AML-193 (cell line): ENCODE results near the gene ALDOA.

Experiments
- DNase-seq, 2 experiments: peaks; one replicate each; lab custom pipeline; 2025; lab: John Stamatoyannopoulos, UW

Gene ALDOA

DNA sequence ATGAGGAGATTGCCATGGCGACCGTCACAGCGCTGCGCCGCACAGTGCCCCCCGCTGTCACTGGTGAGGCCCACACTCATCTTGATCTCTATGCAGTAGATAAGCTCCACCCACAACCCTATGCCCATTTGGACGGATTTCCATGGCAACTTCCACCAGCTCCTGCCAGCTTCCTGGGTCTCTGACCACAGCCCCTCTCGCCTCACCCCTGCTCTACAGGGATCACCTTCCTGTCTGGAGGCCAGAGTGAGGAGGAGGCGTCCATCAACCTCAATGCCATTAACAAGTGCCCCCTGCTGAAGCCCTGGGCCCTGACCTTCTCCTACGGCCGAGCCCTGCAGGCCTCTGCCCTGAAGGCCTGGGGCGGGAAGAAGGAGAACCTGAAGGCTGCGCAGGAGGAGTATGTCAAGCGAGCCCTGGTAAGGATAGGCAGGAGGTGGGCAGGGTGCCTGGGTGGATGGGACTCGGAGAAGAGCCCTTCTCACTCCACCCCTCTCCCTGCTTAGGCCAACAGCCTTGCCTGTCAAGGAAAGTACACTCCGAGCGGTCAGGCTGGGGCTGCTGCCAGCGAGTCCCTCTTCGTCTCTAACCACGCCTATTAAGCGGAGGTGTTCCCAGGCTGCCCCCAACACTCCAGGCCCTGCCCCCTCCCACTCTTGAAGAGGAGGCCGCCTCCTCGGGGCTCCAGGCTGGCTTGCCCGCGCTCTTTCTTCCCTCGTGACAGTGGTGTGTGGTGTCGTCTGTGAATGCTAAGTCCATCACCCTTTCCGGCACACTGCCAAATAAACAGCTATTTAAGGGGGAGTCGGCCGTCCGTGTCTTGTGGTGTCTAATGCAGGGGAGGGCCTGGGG, 4.3 kb downstream of the ALDOA start:
- no peak for DNase-seq

DNA sequence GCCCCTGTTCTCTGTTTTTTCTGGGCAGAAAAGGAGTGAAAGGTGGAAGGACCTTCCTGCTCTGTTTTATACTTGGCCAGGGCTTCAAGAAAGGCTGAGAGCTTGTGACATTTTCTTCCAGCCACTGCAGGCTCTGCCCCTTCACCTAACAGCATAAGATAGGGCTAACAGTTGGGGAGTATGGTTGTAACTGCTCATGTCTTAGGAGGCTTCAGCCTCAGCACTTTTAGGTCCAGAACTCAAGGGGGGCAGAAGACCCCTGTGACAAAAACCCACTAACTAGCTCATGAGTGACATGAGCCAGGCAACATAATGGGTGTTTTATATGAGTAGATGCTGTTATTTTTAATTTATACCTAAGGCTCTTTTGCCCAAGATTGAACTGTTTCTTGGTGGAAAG, 4.9 kb downstream of the ALDOA start:
- no peak for DNase-seq

DNA sequence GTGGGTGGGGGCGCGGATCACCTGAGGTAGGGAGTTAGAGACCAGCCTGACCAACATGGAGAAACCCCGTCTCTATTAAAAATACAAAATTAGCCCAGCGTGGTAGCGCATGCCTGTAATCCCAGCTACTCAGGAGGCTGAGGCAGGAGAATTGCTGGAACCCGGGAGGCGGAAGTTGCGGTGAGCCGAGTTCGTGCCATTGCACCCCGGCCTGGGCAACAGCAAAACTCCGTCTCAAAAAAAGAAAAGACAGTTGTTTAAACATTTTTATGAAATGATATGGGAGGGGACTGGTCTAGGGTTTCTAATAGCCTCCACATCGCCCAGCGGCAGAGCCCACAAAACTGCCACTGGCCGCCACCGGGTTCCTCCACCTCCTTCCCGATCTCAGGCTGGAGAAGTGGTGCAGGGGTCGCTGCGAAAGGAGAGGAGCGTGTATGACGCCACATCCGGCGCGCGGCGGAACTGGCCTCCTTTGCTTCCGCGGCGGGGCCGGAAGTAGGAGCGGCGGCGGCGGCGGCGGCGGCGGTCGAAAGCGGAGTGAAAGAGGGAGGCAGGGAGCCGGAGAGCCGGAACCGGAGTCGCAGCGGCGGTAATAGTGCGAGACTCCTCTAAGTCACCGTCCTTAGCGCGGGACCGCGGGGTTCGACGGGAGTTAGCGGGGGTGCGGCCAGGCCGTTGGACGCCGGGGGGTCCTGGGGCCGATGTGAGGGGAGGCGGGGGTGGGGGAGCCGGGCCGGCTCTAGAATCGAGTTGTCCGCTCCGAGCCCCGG, 10.1 kb downstream of the ALDOA start, which contains the start of gene PPP4C:
Gene PPP4C, plus strand, starts transcription at position 492 of the 773 bp plus-strand sequence. CDS start 384 bp downstream, outside the sequence.
- peak; percentile 71 to 74 for DNase-seq

DNA sequence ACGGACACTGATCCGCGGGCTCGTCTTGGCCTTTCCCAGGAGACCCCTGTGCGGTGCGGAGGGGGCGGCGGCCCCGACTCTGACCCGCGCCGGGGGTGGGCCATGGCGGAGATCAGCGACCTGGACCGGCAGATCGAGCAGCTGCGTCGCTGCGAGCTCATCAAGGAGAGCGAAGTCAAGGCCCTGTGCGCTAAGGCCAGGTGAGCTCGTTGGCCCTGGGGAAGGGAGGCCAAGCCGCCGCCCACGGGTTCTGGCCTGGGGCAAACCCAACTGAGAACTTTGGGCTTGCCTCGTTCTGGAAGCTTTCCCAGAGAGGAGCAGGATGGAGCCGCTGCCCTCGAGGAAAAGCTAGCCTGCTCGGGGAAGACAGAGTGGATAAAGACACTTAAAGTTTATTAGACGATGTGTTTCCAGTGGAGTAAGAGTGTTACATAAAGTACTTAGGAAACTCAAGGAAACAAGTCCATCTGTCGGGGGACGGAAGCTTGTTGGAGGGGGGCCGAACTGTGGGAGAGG, 10.8 kb downstream of the ALDOA start:
- no peak for DNase-seq

DNA sequence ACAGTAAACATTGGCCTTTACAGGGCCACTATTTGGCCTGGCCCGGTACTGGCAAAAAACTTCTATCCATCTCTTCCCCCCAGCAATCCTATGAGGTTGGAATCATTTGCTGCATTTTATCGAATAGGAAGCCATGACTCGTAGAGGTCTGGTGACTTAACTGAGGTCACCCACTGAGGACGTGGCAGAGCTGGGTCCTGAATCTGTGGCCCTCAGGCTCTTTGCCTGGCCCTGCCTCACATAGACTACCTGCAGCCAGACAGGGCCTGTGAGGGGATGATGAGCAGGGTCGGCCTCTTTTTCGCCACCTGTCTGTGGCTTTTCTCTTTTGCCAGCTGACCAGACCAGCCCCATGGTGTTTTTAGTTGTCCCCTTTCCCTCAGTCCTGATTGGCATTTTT, 12.1 kb downstream of the ALDOA start:
- no peak for DNase-seq

DNA sequence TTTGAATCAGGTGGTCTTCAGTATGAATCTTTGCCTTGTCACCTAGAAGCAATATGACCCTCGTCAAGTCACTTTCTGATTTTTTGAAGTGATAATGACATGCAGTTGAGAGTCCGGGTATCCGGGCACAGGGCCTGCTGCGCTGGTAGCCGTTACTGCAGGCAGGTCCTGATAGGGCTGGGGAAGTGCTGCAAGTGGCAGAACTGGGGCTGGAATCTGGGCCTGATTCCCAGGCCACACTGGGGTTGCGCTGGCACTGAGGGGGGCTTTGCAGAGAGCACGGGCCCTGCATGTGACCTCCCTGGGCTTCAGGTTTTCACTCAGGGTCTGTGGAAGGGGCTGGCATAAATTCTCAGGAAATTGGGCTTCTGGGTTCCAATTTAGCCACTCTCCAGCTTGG, 13.2 kb downstream of the ALDOA start:
- DNase-seq = no peak

DNA sequence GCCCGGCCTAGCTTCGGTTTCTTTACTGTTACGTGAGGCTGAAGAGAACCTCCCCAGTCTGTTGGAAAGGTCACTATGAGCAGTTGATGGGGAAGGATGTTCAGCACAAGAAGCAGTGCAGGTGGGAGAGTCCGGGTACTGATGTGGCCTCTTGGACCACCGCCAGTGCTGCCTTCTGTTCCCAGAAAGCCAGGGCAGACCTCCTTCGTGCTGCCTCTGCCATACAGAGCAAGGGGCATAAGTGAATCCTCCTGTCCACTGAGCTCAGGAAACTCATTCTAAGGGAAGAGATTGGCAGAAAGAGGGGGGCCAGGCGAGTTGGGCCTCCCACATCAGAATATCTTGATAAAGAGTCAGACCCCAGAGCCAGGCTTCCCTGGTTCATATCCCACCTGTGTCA, 13.9 kb downstream of the ALDOA start:
- no peak for DNase-seq

DNA sequence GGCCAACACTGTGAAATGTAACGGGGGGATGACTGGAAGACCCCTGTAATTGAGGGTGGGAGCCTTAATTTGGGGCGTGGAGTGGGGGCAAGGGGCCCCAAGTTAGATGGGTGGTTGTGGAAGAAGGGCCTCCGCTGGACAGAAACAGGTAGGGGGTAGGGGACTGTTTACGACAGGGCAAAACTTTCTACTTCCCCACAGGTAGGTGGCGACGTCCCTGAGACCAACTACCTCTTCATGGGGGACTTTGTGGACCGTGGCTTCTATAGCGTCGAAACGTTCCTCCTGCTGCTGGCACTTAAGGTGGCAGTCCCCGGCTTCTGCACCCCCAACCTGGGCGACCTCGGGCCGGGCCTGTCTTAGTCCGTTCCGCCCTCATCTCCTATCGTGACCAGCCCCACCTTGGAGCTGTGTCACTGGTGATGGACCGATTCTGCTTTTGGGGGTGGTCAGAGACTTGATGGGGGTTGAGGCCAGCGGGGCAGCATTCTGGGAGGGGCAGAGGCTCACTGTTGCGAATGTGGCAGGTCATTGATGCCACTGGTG, 17.1 kb downstream of the ALDOA start:
- no peak for DNase-seq

DNA sequence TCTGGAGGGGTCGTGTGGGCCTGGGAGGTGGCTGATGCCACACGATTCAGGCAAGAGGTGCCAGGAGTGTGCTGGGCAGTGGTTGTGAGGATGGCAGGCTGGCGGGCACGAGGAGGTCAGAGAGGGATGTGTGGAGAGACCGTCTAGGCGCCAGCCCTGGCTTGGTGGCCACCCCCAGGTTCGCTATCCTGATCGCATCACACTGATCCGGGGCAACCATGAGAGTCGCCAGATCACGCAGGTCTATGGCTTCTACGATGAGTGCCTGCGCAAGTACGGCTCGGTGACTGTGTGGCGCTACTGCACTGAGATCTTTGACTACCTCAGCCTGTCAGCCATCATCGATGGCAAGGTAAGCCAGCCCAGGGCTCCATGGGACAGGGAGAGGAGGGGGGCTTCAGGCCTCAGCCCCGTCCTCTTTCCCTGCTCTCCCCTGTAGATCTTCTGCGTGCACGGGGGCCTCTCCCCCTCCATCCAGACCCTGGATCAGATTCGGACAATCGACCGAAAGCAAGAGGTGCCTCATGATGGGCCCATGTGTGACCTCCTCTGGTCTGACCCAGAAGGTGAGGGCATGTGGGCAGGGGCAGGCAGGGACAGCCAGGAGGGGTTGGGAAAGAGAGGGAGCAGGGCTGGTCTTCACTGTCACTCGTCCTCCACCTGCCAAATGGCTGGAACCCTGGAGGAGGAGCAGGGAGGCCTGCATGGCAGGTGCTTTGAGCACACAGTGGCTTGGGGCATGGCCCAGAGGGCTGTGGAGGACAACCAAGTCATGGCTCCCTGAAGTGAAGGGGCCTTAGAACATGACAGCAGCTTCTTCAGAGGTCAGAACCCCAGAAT, 17.9 kb downstream of the ALDOA start:
- DNase-seq = no peak

DNA sequence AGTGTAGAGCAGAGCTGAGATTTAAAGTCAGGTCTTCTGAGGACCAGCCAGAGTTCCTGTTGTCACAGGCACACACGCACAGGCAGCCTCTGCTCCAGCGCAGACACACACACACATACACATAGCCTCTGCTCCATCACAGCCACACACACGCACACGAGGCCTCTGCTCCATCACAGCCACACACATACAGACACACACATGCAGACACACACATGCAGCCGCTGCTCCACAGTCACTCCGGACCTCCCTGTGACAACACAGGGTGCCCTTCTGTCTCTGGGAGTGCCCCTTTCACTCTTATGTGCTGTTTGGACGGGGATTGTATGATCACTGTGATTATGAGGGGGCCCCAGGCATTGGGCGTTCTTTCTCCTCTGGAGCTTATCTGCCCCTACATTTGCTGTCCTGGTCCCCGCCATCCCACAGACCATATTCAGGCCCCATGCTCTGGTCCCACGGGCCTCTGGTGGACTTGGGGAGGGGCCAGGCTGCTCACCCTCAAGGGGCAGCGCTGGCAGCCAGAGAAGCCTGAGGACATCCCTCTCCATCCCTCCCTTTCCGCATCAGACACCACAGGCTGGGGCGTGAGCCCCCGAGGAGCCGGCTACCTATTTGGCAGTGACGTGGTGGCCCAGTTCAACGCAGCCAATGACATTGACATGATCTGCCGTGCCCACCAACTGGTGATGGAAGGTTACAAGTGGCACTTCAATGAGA, 18.7 kb downstream of the ALDOA start:
- no peak for DNase-seq

DNA sequence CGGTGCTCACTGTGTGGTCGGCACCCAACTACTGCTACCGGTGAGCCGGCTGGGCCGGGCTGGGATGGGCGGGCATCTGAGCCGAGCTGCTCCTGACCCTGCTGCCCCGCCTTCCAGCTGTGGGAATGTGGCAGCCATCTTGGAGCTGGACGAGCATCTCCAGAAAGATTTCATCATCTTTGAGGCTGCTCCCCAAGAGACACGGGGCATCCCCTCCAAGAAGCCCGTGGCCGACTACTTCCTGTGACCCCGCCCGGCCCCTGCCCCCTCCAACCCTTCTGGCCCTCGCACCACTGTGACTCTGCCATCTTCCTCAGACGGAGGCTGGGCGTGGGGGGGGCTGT, 19.2 kb downstream of the ALDOA start:
- DNase-seq = no peak

DNA sequence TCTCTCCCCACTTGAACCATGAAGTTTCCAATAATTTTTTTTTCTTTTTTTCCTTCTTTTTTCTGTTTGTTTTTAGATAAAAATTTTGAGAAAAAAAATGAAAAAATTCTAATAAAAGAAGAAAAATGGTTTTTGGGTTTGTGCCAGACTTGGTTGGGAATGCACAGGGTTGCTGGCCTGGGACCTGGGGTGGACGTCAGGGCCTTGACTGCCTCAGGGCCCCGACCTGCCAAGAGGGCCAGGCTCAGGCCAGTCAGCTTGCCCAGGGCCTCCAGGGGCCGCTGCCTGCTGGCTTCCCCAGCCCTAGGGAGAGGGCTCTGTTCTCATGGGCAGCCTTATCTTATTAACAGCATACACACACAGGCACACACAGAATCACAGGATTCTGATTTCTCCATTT, 19.7 kb downstream of the ALDOA start:
- DNase-seq = no peak

DNA sequence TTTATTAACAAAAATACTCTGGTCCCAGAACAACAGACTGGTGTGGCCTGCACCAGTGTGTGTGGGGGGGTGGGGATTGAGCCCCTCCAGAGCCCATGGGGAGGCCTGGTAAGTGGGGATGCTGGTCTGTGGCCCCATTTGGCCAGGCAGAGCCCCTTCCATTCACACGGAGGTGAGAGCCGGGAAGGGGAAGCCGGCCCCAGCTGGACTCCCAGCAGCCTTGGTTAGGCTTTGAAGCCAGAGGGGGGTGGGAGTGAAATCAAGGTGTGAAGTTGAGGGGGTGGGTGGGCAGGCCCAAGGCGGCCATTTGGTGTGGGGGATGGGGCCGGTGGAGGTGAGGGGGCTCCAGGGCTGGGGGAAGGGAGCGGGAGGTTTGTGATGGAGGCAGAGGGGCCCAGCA, 20.3 kb downstream of the ALDOA start:
- no peak for DNase-seq

DNA sequence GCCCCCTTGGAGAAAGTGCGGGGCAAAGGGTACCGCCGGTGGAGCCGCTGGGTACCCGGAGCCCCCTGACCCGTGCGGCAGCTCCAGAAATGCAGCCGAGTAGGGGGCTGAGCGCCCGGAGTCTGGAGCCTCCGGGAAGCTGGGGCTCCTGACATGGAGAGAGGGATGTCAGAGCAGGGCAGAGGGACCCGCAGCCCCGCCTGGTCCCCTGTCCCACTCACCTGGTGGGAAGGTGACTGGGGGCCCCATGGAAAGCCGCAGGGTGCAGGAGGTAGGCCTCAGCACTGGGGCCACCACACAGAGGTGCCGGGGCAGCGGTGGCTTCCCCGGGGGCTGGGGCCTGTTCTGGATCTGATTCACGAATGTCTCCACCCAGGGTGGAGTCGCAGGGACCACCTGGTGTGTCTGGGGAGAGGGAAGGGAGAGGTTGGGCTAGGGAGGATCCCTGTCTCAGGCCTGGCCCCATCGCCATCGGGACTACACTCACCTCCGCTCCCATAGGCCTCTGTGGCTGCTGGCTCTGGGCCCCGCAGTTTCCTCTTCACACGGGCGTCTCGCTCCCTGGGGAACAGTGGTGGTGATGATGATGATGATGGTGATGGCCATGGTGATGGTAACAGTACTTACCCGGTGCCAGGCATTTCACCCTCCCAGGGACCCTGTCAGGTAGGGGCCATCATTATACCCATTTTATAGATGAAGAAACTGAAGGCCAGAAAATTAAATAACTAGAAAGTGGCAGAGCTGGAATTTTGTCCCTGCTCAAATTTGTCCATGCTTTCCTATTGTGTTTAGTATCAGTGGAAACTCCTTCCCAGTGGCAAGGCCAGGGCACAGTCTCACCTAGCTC, 21.0 kb downstream of the ALDOA start:
- no peak for DNase-seq

DNA sequence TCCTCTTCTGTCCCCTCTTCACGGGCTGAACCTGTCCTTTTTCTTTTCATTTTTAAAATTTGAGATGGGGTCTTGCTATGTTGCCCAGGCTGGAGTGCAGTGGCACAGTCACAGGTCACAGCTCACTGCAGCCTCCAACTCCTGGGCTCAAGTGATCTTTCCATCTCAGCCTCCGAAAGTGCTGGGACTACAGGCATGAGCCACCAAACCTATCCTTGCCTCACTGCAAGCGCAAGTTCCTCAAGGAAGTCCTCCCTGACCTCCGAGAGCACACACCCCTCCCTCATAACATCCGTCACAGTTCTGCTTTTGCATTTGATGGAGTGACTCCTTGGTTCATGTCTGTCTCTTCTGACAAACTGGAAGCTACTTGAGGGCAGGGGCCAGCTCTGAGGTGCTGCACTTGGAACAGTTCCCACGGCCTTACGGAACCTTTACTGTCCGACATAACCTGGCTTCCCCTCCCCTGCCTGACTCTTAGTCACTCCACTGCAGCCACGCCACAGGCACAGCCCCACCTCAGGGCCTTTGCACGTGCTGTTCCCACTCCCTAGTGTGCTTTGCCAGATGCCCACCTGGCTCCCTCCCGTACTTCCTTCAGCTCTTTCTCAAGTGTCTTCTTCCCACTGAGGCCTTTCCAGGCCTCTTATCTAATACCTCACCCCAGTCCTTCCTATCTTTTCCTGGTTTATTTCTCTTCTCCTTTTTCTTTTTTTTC, 21.8 kb downstream of the ALDOA start:
- no peak for DNase-seq

DNA sequence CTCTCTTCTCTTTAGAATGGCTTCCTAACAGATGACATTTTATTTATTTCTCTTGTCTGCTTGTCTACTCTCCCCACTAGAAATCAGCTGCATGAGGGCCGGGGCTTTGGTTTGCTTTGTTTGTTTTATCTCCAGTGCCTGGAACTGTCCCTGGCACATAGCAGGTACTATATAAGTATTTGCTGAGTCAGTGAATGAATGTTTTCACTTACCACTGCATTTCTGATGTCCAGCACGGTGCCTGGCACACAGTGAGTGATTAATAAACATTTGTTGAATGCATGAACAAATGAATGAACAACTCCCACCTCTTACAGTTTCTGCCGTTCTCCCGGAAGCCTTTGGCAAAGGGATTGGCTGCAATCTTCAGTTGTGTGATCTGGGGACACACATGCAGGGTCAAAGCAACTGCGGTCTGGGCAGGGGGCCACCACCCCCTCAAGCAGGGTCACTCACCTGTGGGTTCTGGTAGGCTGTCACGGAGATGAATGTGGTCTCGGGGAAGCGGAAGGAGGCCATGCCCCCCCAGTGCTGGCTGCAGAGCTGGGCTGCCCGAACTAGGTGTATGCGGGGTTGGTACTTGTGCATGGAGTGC, 22.8 kb downstream of the ALDOA start:
- no peak for DNase-seq

DNA sequence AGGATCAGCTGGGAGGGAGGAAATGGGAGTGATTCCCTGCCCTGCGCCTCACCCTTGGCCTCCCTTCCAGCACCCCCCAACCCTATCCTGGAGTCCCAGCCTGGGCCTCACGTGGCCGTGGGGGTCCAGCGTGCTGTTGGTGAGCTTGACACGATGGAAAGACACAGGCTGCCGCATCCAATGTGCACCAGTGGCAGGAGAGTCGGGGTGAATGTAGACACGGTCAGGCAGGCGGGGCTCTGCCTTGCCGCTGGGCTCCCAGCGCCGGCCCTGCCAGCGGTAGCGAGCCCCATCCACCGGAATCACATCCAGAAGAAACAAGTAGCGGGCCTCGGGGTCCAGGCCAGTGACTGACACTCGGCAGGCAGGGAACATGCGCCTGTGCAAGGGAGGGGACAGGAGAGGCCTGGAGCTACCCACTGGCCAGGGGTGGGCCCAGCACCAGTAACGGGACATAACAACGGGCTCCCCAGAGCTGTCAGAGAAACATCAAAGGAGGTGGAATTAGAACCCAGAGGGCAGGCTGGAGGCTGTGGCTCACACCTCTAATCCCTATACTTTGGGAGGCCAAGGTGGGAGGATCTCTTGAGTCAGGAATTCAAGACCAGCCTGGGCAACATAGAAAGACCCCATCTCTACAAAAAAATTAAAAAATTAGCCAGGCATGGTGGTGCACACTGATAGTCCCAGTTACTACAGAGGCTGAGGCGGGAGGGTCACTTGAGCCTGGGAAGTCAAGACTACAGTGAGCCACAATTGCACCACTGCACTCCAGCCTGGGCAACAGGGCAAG, 23.5 kb downstream of the ALDOA start:
- no peak for DNase-seq

DNA sequence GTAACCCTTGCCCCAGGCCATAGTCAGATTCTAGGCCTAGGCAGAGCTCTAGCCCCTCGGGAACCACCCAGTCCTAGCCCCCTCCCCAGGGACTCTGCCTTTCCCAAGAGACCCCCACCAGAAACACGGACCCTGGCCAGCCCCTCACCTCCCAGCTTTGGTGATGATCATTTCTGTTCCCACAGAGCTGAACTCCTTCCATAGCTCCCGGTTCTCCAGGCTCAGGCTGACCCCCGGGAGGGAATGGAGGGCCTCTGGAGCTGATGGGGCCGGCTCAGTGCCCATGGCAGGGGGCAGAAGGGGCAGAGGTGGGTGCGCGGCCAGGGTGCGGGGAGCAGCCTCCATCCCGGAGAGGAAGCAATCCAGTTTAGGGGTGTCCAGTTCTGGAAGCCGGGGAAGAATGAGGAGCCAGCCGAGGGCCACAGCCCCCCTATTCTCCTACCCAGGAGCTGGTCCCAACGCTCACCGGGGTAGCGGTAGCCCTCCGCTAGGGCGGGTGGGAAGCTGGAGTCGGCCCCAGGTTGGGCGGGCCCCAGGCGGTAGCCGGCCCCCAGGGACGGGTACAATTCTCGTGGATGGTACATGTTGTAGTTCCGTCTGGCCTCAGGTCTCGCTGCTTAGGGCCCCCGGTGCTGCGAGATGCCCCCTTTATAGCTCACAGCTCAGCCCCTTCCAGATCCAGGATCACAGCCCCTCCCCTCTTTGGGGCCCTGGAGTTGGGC, 25.2 kb downstream of the ALDOA start:
- DNase-seq = no peak
